Measurements from ENCODE around the gene STK10. TPM values are rescaled to one million over a fixed set of nuclear protein-coding genes. Genes with fewer than 3 reads are reported as not detected.

Gene STK10
- total RNA-seq, 2 experiments from 2014 or later, result 83.1 to 144 TPM

GRCh38 chr5:172098046-172098445 is 90.0 kb downstream of the STK10 start:
- no peak overlapping the region for H3K27ac Mint-ChIP-seq

GRCh38 chr5:172097356-172097755 is 90.7 kb downstream of the STK10 start:
- no peak for ATAC-seq
- POLR2A ChIA-PET, result no interaction called here

More at GRCh38 chr5:172098046-172098445, 90.0 kb downstream of the STK10 start:
- ChIA-PET POLR2A (no interaction called here), CTCF (interaction anchor here (0.9 kb wide), 1 partner anchor 8 kb away, joined by 5 read pairs; no protein-coding TSS in a partner anchor)
- ATAC-seq (no peak), DNase-seq (no peak)
- intact Hi-C loops (cut with DNase I, micrococcal nuclease), result no loop called here
- H3K27me3 Mint-ChIP-seq, result no peaks in the 10 kb centered on the region
- peaks cover 35% of the 10 kb centered on the region for H3K36me3 Mint-ChIP-seq (ENCODE audit: low read depth)
- H3K4me3 Mint-ChIP-seq, result no peak overlapping the region
- H3K4me1 Mint-ChIP-seq, result peaks cover 11% of the 10 kb centered on the region
- H3K9me3 Mint-ChIP-seq (ENCODE audit: low read depth), result no peaks in the 10 kb centered on the region

GRCh38 chr5:172096207-172096940 is 91.7 kb downstream of the STK10 start:
- DNase-seq, result no peak
- Mint-ChIP-seq H3K9me3 (ENCODE audit: low read depth) (no peaks in the 10 kb centered on the region), H3K4me3 (no peak overlapping the region), H3K27me3 (no peaks in the 10 kb centered on the region), H3K4me1 (peaks cover 3% of the 10 kb centered on the region), H3K36me3 (ENCODE audit: low read depth) (peaks cover 31% of the 10 kb centered on the region), H3K27ac (peak overlapping the region; percentile 31)
- ChIA-PET POLR2A (interaction anchor here (0.6 kb wide), 1 partner anchor 168 kb away, joined by 3 read pairs; no protein-coding TSS in a partner anchor), CTCF (interaction anchor here (0.6 to 2.5 kb wide), 8 partner anchors 10 to 619 kb away, joined by 3 to 18 read pairs (median 3); no protein-coding TSS in a partner anchor)
- ATAC-seq, result no peak
- intact Hi-C loops (cut with DNase I, micrococcal nuclease), result no loop called here

More at GRCh38 chr5:172097356-172097755, 90.7 kb downstream of the STK10 start:
- no peak overlapping the region for H3K27ac Mint-ChIP-seq
- H3K4me1 Mint-ChIP-seq, result peaks cover 8% of the 10 kb centered on the region
- DNase-seq, result no peak
- H3K36me3 Mint-ChIP-seq (ENCODE audit: low read depth), result peaks cover 38% of the 10 kb centered on the region
- H3K27me3 Mint-ChIP-seq, result no peaks in the 10 kb centered on the region
- CTCF ChIA-PET, result interaction anchor here (0.9 kb wide), 1 partner anchor 9 kb away, joined by 5 read pairs; no protein-coding TSS in a partner anchor
- intact Hi-C loops (cut with DNase I, micrococcal nuclease), result no loop called here
- H3K4me3 Mint-ChIP-seq, result no peak overlapping the region
- no peaks in the 10 kb centered on the region for H3K9me3 Mint-ChIP-seq (ENCODE audit: low read depth)

- intact Hi-C loops (cut with DNase I, micrococcal nuclease), result no loop called here
- peaks cover 35% of the 10 kb centered on the region for H3K36me3 Mint-ChIP-seq (ENCODE audit: low read depth)
- H3K4me1 Mint-ChIP-seq, result peaks cover 3% of the 10 kb centered on the region
- no peak for ATAC-seq
- no peak overlapping the region for H3K4me3 Mint-ChIP-seq
- no peaks in the 10 kb centered on the region for H3K9me3 Mint-ChIP-seq (ENCODE audit: low read depth)
- DNase-seq, result no peak
- POLR2A ChIA-PET, result no interaction called here
- no peak overlapping the region for H3K27ac Mint-ChIP-seq
- H3K27me3 Mint-ChIP-seq, result no peaks in the 10 kb centered on the region
- CTCF ChIA-PET, result interaction anchor here (0.5 to 2.5 kb wide), 13 partner anchors 9 to 619 kb away, joined by 3 to 18 read pairs (median 3); partner anchors contain the start of gene STK10
Observed at GRCh38 chr5:172095368-172096206, 92.4 kb downstream of the STK10 start.

GRCh38 chr5:172093965-172094364 is 94.1 kb downstream of the STK10 start:
- ChIA-PET CTCF (interaction anchor here (1.9 to 2.5 kb wide), 2 partner anchors 13 to 14 kb away, joined by 4 to 18 read pairs; no protein-coding TSS in a partner anchor), POLR2A (no interaction called here)
- Mint-ChIP-seq H3K36me3 (ENCODE audit: low read depth) (peaks cover 46% of the 10 kb centered on the region), H3K9me3 (ENCODE audit: low read depth) (no peaks in the 10 kb centered on the region), H3K27me3 (no peaks in the 10 kb centered on the region), H3K4me3 (no peak overlapping the region), H3K27ac (no peak overlapping the region), H3K4me1 (peaks cover 2% of the 10 kb centered on the region)
- ATAC-seq (no peak), DNase-seq (no peak)
- intact Hi-C loops (cut with DNase I, micrococcal nuclease), result no loop called here

- intact Hi-C loops (cut with DNase I, micrococcal nuclease), result no loop called here
- Mint-ChIP-seq H3K36me3 (ENCODE audit: low read depth) (peaks cover 45% of the 10 kb centered on the region), H3K27me3 (no peaks in the 10 kb centered on the region), H3K9me3 (ENCODE audit: low read depth) (no peaks in the 10 kb centered on the region), H3K4me1 (no peaks in the 10 kb centered on the region), H3K4me3 (no peak overlapping the region), H3K27ac (no peak overlapping the region)
- CTCF ChIA-PET, result interaction anchor here (1.1 to 1.6 kb wide), 2 partner anchors 93 to 95 kb away, joined by 4 read pairs; partner anchors contain the start of gene STK10
- POLR2A ChIA-PET, result no interaction called here
- ATAC-seq, result no peak
- DNase-seq, result no peak
Observed at GRCh38 chr5:172093559-172093958, 94.5 kb downstream of the STK10 start.

GRCh38 chr5:172091956-172092732 is 95.9 kb downstream of the STK10 start:
- no peaks in the 10 kb centered on the region for H3K9me3 Mint-ChIP-seq (ENCODE audit: low read depth)
- ATAC-seq (no peak), DNase-seq (no peak)
- intact Hi-C loops (cut with DNase I, micrococcal nuclease), result no loop called here
- H3K27ac Mint-ChIP-seq, result no peak overlapping the region
- ChIA-PET POLR2A (no interaction called here), CTCF (interaction anchor here (0.6 to 1.6 kb wide), 6 partner anchors 14 to 365 kb away, joined by 3 to 4 read pairs (median 4); partner anchors contain the start of gene STK10)
- no peaks in the 10 kb centered on the region for H3K4me1 Mint-ChIP-seq
- no peak overlapping the region for H3K4me3 Mint-ChIP-seq
- no peaks in the 10 kb centered on the region for H3K27me3 Mint-ChIP-seq
- peaks cover 39% of the 10 kb centered on the region for H3K36me3 Mint-ChIP-seq (ENCODE audit: low read depth)

- no peaks in the 10 kb centered on the region for H3K9me3 Mint-ChIP-seq (ENCODE audit: low read depth)
- peaks cover 6% of the 10 kb centered on the region for H3K4me1 Mint-ChIP-seq
- ChIA-PET CTCF (interaction anchor here (0.6 to 0.8 kb wide), 2 partner anchors 12 to 68 kb away, joined by 3 read pairs; no protein-coding TSS in a partner anchor), POLR2A (interaction anchor here (0.5 kb wide), 1 partner anchor 261 kb away, joined by 5 read pairs; no protein-coding TSS in a partner anchor)
- H3K27ac Mint-ChIP-seq, result no peak overlapping the region
- no peak overlapping the region for H3K4me3 Mint-ChIP-seq
- no peaks in the 10 kb centered on the region for H3K27me3 Mint-ChIP-seq
- H3K36me3 Mint-ChIP-seq (ENCODE audit: low read depth), result peaks cover 33% of the 10 kb centered on the region
- ATAC-seq (peak; percentile 59), DNase-seq (no peak)
- intact Hi-C loops (cut with DNase I, micrococcal nuclease), result no loop called here
Observed at GRCh38 chr5:172090976-172091547, 97.0 kb downstream of the STK10 start.

GRCh38 chr5:172089298-172090117 is 98.5 kb downstream of the STK10 start:
- no peak for DNase-seq
- Mint-ChIP-seq H3K4me1 (peaks cover 7% of the 10 kb centered on the region), H3K27ac (peak overlapping the region; percentile 22), H3K36me3 (ENCODE audit: low read depth) (peaks cover 28% of the 10 kb centered on the region), H3K9me3 (ENCODE audit: low read depth) (no peaks in the 10 kb centered on the region), H3K4me3 (no peak overlapping the region), H3K27me3 (no peaks in the 10 kb centered on the region)
- CTCF ChIA-PET, result no interaction called here
- intact Hi-C loops (cut with DNase I, micrococcal nuclease), result no loop called here
- POLR2A ChIA-PET, result no interaction called here
- ATAC-seq, result no peak

GRCh38 chr5:172088801-172089200 is 99.2 kb downstream of the STK10 start:
- no peak for ATAC-seq
- Mint-ChIP-seq H3K4me1 (peaks cover 7% of the 10 kb centered on the region), H3K36me3 (ENCODE audit: low read depth) (peaks cover 28% of the 10 kb centered on the region), H3K27me3 (no peaks in the 10 kb centered on the region), H3K9me3 (ENCODE audit: low read depth) (no peaks in the 10 kb centered on the region), H3K27ac (peak overlapping the region; percentile 15), H3K4me3 (no peak overlapping the region)
- DNase-seq, result no peak
- POLR2A ChIA-PET, result no interaction called here
- intact Hi-C loops (cut with DNase I, micrococcal nuclease), result no loop called here
- CTCF ChIA-PET, result interaction anchor here (0.7 kb wide), 1 partner anchor 12 kb away, joined by 4 read pairs; no protein-coding TSS in a partner anchor

Measured in activated CD4-positive, alpha-beta T cell treated with anti-CD3 and anti-CD28 coated beads for 36 hours (primary cell).